ENCODE data around the gene LRP8. TPM values are rescaled to one million over a fixed set of nuclear protein-coding genes. Genes with fewer than 3 reads are reported as not detected.

The LRP8 gene
- 10 to 100 TPM; 37.3 to 37.5 TPM for total RNA-seq

DNA sequence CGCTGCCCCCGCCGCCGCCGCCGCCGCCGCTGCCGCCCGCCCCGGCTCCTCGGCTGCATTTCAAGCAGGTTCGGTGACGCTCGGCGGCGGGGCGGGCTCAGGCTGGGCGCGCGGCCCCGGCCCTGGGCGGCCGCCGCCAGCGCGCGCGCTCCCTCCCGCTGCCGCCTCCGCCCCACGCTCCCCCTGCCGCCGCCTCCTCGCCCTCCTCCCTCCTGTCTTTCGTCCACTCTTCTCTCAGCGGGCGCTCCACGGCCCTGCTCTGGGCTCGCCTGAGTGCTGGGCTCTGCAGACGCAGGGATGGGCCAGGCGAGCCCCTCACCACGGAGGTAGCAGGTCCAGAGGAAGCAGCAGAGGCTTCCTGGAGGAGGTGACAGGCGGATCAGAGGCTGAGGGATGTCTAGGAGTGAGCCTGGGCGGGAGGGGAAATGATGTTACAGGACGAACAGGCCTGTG is at the start of gene LRP8:
TSS of gene LRP8 (minus strand) at position 62 of the 453 bp plus-strand sequence. CDS start 158 bp downstream, outside the sequence.

GRCh38 chr1:53238197-53239155 is 89.4 kb downstream of the LRP8 start, which contains the start of gene MAGOH:
TSS of gene MAGOH (minus strand) at chr1:53238518. CDS start at chr1:53238448, 70 bp downstream.

DNA sequence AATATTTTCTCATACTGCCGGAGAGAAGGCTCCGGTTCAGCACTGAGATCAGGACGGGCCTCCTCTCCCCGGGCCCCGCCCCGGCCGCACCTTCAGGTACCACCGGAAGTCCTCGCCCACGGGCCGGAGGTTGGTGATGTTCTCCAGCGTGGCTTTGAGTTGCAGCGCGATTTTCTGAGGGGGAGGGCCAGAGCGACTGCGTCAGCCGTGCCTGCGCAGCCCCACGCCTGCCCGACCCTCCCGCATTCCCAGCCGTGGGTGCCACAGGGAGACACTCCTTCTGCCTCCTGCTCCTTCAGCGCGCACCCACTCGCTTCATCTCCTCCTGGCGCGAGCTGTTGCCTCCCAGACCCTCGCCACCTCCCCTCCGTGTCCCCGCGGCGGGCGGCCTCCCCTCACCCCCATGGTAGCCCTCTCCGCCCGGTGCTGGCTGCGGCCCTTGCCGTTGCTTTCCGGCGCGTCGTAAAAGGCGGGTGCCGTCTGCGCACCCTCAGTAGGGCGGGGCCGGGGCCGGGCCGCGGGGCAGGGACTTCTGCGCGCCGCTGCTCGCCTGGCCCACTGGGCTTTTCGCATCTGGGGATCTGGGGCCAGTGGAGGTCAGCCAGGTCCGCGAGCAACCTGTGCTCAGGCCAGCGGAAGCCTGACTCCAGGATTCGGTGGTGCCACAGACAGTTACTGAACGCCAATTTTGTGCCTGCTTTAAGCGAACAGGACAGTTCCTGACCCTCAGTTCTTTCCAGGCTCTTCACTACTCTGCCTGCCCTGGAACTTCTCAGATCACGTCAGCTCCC is 107.5 kb downstream of the LRP8 start, which contains the start of gene CZIB:
TSS of gene CZIB (minus strand) at position 464 of the 791 bp plus-strand sequence. CDS start at position 405, 59 bp downstream.

DNA sequence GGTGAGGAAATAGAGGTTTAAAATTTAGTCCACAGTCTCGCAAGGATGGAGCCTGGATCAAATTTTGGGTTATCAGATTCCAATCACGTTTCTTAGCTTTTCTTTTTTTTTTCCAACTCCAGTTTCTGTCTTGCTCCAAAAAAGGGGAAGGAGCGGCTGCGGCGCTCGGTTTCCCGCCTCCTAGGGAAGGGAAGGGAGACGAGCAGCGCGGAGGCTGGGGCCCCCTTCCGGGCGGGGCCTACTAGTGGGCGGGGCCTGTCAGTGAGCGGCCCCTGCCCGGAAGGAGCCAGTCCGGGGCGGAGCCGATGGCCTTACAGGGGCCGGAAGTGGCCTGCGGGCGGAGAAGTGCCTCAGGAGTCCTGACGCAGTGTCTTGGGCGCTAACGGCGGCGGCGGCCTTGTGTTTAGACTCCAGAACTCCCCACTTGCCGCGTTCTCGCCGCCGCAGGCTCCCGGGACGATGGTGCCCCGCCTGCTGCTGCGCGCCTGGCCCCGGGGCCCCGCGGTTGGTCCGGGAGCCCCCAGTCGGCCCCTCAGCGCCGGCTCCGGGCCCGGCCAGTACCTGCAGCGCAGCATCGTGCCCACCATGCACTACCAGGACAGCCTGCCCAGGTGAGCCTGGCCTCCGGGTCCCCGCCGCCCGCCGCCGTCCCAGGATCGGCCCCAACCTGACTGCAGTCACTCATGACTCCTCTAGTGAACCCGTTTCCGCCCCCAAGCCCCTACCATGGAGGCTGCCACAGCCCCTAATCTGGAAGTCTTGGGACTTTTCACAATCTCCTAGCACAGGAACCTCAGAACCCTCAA is 131.2 kb downstream of the LRP8 start, which contains the start of gene CPT2:
TSS of gene CPT2 (plus strand) at position 340 of the 806 bp plus-strand sequence. CDS start at position 460, 120 bp downstream.

Other genes starting within 250 kb of the LRP8 start
- gene SLC1A7, start 185.4 kb downstream of the LRP8 start, total RNA-seq, result not detected
- gene CPT2, start 131.2 kb downstream of the LRP8 start, total RNA-seq, result 10 to 100 TPM; 13.3 to 14.8 TPM
- 10 to 100 TPM; 42.9 to 43.2 TPM for gene CZIB, start 107.4 kb downstream of the LRP8 start, total RNA-seq
- 10 to 100 TPM; 59.9 to 72.7 TPM for gene MAGOH, start 89.6 kb downstream of the LRP8 start, total RNA-seq
- gene DMRTB1, start 131.3 kb upstream of the LRP8 start, total RNA-seq, result not detected

All from activated naive CD4-positive, alpha-beta T cell treated with anti-CD3 and anti-CD28 coated beads, Interleukin-2, amount 10 ng/mL, durations not matched to agents 5 hours and 36 hours (primary cell).